HG03280 (cell line): ENCODE results near the gene PRPSAP2.
"Not testable (repeated sequence)": the region's sequence is repeated elsewhere in the genome, so short reads cannot be mapped to it uniquely, and the experiment has no call there.

ENCODE experiments used
- ATAC-seq: cut with Tn5 transposase; IDR thresholded peaks from one replicate; pipeline ENCODE4 v1.9.1; 2021; ENCODE audit warnings: mild to moderate bottlenecking, moderate library complexity; ENCODE audit not compliant: unreplicated experiment

Gene PRPSAP2

DNA sequence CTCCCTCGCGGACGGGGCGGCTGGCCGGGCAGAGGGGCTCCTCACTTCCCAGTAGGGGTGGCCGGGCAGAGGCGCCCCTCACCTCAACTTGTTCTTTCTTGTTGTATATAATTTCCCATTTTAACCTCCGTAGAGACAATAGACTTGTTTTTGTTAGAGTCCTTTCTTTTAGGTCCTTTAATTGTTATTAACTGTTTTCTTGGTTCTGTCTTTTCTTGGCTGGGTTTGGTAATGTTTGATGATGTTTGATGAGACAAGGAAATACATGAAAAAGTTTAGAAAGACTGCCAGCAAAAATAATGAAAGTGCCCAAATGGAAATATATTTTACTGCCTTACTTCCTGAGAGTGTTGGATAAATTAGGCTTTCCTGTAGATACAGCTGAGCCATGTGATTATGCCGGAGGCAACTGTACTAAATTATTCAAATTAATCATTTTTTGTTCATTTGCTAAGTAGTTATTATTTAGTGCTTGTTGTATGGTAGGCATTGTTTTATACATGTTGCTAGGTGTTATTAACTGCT is 30.9 kb downstream of the PRPSAP2 start:
- no peak for ATAC-seq

DNA sequence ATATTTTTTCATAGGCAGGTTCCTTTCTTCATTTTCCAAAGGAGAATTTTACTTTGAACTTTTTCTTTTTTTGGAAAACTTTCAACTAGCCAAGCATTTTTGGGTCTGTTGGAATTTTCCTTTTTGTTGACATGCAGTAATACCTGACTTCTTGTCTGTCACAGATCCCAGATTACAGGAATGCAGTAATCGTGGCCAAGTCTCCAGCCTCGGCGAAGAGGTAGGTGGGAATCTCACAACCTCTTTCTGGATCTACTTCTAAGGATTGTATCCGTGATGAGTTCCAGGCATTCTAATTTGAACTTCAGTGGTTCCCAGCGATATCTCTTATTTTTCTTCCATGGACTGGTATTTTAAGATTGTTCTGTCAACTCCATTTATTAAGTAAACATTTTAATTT is 31.7 kb downstream of the PRPSAP2 start:
- ATAC-seq, result no peak

DNA sequence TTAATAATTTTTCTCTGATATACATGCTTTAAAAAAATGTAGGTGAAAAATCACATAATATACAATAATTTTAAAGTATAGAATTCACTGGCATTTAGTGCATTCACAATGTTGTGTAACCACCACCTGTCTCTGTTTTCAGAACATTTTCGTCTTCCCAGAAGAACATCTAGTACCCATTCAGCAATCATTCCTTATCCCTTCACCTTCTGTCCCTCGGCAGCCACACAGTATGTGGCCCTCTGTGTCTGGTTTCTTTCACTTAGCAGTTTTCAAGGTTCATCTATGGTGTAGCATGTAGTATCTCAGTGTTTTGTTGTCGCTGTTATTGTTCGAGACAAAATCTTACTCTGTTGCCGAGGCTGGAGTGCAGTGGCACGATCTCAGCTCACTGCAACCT is 33.6 kb downstream of the PRPSAP2 start:
- ATAC-seq, result no peak

GRCh38 chr17:18896146-18896545 is 38.2 kb downstream of the PRPSAP2 start:
- ATAC-seq, result no peak

DNA sequence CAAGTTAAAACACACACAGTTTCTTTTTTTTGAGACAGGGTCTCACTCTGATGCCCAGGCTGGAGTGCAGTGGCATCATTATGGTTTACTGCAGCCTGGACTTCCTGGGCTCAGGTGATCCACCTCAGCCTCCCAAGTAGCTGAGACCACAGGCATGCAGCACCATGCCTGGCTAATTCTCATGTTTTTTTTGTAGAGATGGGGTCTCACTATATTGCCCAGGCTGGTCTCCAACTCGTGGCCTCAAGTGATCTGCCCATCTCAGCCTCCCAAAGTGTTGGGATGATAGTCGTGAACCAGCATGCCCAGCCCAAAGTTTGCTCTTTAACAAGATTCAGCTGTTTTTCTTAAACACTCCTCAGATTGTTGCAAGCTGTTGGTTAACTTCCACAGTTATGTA is 39.0 kb downstream of the PRPSAP2 start:
- no peak for ATAC-seq

- no peak for ATAC-seq
Observed at GRCh38 chr17:18904482-18904881, 46.6 kb downstream of the PRPSAP2 start.

DNA sequence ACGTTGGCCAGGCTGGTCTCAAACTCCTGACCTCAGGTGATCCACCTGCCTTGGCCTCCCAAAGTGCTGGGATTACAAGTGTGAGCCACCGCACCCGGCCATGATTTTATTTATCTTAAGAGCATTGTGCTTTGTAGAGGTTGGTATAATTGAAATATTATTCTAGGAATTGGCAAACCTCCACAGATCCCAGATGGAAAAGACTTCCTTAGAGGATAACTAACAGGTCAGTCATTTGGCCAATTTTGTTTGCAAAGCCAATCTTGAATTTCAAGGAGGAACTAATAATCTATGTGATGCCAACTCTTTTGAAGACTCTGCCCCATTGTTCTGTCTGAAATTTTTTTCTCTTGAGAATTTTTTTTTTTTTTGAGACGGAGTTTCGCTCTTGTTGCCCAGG is 47.3 kb downstream of the PRPSAP2 start:
- ATAC-seq, result no peak

GRCh38 chr17:18910326-18910725 is 52.4 kb downstream of the PRPSAP2 start:
- no peak for ATAC-seq

DNA sequence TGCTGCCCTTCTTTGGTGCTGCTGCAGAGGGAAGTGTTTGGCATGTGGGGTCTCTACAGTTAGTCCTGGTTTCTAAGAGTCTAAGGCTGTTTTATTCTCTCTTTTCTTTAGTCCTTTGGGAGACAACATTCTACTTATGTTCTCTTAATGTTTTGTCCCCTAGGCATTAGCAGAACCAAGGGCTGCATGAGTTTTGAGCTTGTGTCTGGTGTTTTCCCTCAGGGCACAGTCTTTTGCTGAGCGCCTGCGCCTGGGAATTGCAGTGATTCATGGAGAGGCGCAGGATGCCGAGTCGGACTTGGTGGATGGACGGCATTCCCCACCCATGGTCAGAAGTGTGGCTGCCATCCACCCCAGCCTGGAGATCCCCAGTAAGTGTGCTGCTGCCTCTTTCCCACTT is 53.0 kb downstream of the PRPSAP2 start:
- ATAC-seq, result no peak

DNA sequence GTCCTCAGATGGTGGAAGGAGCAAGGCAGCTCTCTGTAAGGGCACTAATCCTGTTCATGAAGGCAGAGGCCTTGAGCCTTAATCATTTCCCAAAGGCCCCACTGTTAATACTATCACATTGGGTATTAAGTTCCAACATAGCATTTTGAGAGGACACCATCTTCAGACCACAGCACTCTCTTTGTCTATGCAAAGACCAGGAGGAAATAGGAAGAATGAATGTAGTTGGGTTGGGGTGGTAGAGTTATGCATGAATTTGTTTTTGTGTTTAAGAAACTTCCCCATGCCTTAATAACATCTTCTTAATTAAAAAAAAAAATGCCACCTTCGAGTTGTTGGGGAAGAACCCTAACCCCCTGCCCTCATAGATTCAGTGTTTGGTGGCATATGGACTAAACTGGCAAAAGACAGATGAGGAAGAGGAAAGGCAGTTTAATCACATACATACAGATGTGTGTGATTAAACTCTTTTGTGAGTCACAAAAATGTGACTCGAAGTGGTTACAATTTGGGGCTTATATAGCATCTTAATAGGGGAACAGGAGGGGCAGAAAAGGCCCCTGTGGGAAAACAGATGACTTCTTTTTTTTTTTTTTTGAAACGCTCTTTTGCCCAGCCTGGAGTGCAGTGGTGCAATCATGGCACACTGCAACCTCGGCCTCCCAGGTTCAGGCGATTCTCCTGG is 59.0 kb downstream of the PRPSAP2 start:
- no peak for ATAC-seq

DNA sequence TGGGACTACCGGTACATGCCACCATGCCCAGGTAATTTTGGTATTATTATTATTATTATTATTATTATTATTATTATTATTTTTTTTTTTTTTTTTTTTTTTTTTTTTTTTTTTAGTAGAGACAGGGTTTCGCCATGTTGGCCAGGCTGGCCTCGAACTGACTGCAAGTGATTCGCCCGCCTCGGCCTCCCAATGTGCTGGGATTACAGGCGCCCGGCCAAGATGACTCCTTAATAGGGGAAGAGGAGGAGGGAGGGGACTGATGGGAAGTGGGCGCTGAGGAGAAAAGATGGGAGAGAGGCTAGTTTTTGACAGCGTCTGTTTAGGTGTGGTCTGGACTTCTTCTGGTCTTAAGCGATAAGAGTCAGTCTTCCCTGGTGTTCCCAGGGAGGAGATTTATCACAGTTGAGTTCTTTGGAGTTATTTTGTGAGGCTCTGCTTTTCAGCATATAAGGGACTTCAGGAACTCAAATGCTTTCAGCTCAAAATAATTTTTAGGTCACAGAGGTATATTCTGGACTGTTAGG is 59.6 kb downstream of the PRPSAP2 start:
- ATAC-seq, result no peak

DNA sequence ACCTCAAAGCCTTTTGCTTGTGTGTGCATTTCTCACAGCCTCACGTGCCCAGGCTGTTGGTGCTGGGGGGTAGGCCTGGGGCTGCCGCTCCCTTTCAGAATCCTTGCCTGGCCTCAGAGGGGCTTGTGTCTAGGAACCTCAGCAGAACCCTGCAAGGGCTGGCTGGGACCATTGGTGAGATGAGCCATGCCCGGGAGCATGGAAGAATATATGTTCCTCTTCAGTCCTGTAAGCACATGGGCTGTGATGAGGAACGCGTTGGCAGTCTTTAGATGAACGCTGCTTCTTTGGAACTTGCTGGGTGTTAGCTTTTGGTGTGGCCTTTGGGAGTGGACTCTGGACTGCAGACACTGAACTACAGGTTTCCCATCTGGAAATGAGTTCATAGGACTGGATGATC is 62.0 kb downstream of the PRPSAP2 start:
- ATAC-seq, result no peak

- ATAC-seq, result no peak
Observed at GRCh38 chr17:18920911-18921441, 63.0 kb downstream of the PRPSAP2 start.

DNA sequence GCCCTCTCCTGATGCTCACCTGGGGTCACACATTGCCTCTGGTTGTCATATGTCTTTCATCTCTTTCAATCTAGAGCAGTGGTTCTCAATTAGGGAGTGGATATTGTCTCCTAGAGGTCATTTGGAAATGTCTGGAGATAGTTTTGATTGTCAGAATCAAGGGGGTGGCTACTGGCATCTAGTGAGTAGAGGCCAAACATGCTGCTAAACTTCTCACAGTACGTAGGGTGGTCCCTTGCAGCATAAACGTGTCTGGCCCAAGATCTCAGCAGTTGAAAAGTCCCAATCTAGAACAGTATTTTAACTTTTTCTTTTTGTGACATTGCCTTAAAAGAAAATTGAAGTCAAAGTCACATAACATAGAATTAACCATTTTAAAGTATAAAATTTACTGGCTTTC is 63.6 kb downstream of the PRPSAP2 start:
- ATAC-seq, result no peak

DNA sequence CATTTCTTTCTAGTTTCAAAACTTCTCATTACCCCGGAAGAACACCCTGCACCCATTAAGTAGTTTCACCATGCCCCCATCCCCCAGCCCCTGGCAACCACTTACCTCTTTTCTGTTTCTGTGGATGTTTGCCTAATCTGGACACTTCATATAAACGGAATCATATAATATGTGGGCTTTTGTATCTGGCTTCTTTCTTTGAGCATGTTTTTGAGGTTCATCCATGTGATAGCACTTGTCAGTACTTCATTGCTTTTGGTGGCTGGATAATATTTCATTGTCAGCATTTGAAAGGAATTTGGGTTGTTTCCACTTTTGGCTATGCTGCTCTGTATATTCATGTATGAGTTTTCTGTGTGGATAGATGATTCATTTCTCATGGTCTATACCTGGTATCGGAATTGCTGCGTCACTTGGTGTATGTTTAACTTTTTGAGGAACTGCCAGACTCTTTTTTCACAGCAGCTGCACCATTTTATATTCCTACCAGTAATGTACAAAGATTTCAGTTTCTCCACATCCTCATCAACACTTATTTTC is 64.1 kb downstream of the PRPSAP2 start:
- ATAC-seq, result peak; percentile 60

DNA sequence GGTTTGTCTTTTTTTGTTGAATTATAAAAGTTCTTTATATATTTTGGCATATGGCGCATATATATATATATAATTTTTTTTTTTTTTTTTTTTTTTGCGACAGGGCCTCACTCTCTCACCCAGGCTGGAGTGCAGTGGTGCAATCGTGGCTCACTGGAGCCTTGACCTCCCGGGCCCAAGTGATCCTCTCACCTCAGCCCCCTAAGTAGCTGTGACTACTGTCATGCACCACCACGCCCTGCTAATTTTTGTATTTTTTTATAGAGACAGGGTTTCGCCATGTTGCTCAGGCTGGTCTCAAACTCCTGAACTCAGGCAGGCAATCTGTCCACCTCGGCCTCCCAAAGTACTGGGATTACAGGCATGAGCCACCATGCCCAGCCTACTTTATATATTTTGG is 64.7 kb downstream of the PRPSAP2 start:
- ATAC-seq, result not testable (repeated sequence)

DNA sequence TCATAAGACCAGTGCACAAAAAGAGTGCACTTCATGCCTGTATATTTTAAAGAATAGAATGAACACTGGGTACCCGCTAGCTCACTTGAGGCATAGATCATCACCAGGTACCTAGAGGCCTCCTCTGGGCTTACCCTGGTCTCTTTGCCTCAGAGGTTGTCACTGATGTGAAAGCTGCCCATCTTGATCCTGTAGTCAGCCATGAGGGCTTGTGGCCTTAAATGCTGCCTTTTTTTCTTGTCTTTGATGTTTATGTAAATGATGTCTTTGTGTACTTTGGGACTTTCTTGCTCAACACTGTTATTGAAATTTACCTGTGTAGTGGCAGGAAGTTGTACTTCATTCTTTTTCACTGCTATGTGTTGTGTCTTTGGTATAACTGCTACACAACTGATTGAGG is 67.3 kb downstream of the PRPSAP2 start:
- ATAC-seq, result no peak

- no peak for ATAC-seq
Observed at GRCh38 chr17:18928628-18929125, 70.7 kb downstream of the PRPSAP2 start.

- no peak for ATAC-seq
Observed at GRCh38 chr17:18932360-18933055, 74.6 kb downstream of the PRPSAP2 start.

- no peak for ATAC-seq
Observed at GRCh38 chr17:18933102-18934058, 75.4 kb downstream of the PRPSAP2 start.
